HEK293 (cell line): ENCODE data around the gene GLT1D1.

Source experiments
- CTCF ChIP-seq: fragments of 450-650 bp; formaldehyde crosslinking; IDR thresholded peaks from 2 replicates; pipeline ENCODE4 v1.5.1; 2016; ENCODE audit warnings: missing biosample characterization, missing genetic modification characterization
- PRDM10 ChIP-seq: fragments of 450-650 bp; formaldehyde crosslinking; IDR thresholded peaks from 2 replicates; pipeline ENCODE4 v1.5.1; 2016; ENCODE audit warnings: missing biosample characterization, missing genetic modification characterization
- REST ChIP-seq: fragments of 450-650 bp; formaldehyde crosslinking; IDR thresholded peaks from 2 replicates; pipeline ENCODE4 v1.5.1; 2016; ENCODE audit warnings: missing biosample characterization, missing genetic modification characterization
- ZBTB7A ChIP-seq: fragments of 450-650 bp; formaldehyde crosslinking; IDR thresholded peaks from 2 replicates; pipeline ENCODE4 v1.5.1; 2016; ENCODE audit warnings: low read depth, missing biosample characterization, missing genetic modification characterization
- ZNF274 ChIP-seq, 2 experiments: fragments of 200-500 bp in 1 of 2; fragments of 450-650 bp in 1 of 2; sonication (Bioruptor generic) in 1 of 2; formaldehyde crosslinking in 1 of 2; IDR thresholded peaks; 2 replicates each; pipeline versions ENCODE4 v1.5.1 to v1.6.1; 2014 to 2016; ENCODE audit warnings: borderline replicate concordance in 1 of 2, inconsistent platforms in 1 of 2, low read length in 1 of 2, missing biosample characterization in 1 of 2, missing genetic modification characterization in 1 of 2
- ZNF747 ChIP-seq: fragments of 450-650 bp; formaldehyde crosslinking; IDR thresholded peaks from 2 replicates; pipeline ENCODE4 v1.5.1; 2016; ENCODE audit warnings: missing biosample characterization, missing genetic modification characterization

- TF ChIP-seq ZNF274 (IDR thresholded peaks at IDR 0.05; ENCODE audit: low read length) (no peak), ZNF274 (tag by site-specific recombination; IDR thresholded peaks at IDR 0.05; ENCODE audit: borderline replicate concordance) (no peak), CTCF (tag by site-specific recombination) (no peak), ZNF747 (no peak), REST (tag by site-specific recombination) (no peak), PRDM10 (tag by site-specific recombination) (no peak), ZBTB7A (tag by site-specific recombination) (no peak)
These were observed 19.9 kb upstream of the GLT1D1 start for GRCh38 chr12:128833418-128833817.
